NK-92 treated with Interleukin-12 subunit alpha and Interleukin-12 subunit beta, amount 100 ng/mL, for 24 hours (cell line): ENCODE results near the gene WNT9B.
"Not testable (repeated sequence)": the region's sequence is repeated elsewhere in the genome, so short reads cannot be mapped to it uniquely, and the experiment has no call there.

ENCODE experiments used
- DNase-seq: peaks from one replicate; lab custom pipeline; 2025; lab: John Stamatoyannopoulos, UW

WNT9B gene

GRCh38 chr17:46821482-46822387 is 29.6 kb upstream of the WNT9B start:
- no peak for DNase-seq

GRCh38 chr17:46822388-46822921 is 28.9 kb upstream of the WNT9B start:
- DNase-seq = no peak

- DNase-seq = no peak
Observed at GRCh38 chr17:46823657-46824056, 27.7 kb upstream of the WNT9B start.

- no peak for DNase-seq
Observed at GRCh38 chr17:46826116-46826515, 25.3 kb upstream of the WNT9B start.

GRCh38 chr17:46827274-46827673 is 24.1 kb upstream of the WNT9B start:
- DNase-seq = no peak

- DNase-seq = no peak
Observed at GRCh38 chr17:46831573-46832330, 19.6 kb upstream of the WNT9B start.

GRCh38 chr17:46832331-46832821 is 19.0 kb upstream of the WNT9B start:
- no peak for DNase-seq

- no peak for DNase-seq
Observed at GRCh38 chr17:46832945-46833839, 18.2 kb upstream of the WNT9B start.

- DNase-seq = no peak
Observed at GRCh38 chr17:46833840-46834208, 17.6 kb upstream of the WNT9B start.

- DNase-seq = no peak
Observed at GRCh38 chr17:46834846-46835245, 16.5 kb upstream of the WNT9B start.

GRCh38 chr17:46836500-46836899 is 14.9 kb upstream of the WNT9B start:
- DNase-seq = no peak

- no peak for DNase-seq
Observed at GRCh38 chr17:46837521-46837920, 13.9 kb upstream of the WNT9B start.

- no peak for DNase-seq
Observed at GRCh38 chr17:46839211-46839610, 12.2 kb upstream of the WNT9B start.

GRCh38 chr17:46840596-46840995 is 10.8 kb upstream of the WNT9B start:
- DNase-seq = not testable (repeated sequence)

GRCh38 chr17:46841561-46842379 is 9.6 kb upstream of the WNT9B start:
- DNase-seq = no peak

- DNase-seq = no peak
Observed at GRCh38 chr17:46842835-46843234, 8.5 kb upstream of the WNT9B start.

GRCh38 chr17:46847204-46848191 is 3.9 kb upstream of the WNT9B start:
- DNase-seq = no peak

- no peak for DNase-seq
Observed at GRCh38 chr17:46848534-46848933, 2.8 kb upstream of the WNT9B start.

GRCh38 chr17:46850688-46851028 is 725 bp upstream of the WNT9B start:
- no peak for DNase-seq
